Testis (tissue), 3 donors: ENCODE results near the gene NRG2. TPM values are rescaled to one million over a fixed set of nuclear protein-coding genes. Genes with fewer than 3 reads are reported as not detected.

Experiments used
- DNase-seq: peaks from one replicate; pipeline ENCODE4 v3.0.0-alpha.2; 2019
- H3K27ac ChIP-seq, 2 donors: fragments of 200-600 bp; sonication (generic); one replicate each; pipeline ENCODE4 v1.5.1; 2019
- H3K27me3 ChIP-seq: fragments of 200-600 bp; sonication (generic); one replicate; pipeline ENCODE4 v1.5.1; 2019
- H3K36me3 ChIP-seq: fragments of 200-600 bp; sonication (generic); one replicate; pipeline ENCODE4 v1.5.1; 2017; ENCODE audit warnings: low read depth; ENCODE audit errors: missing control alignments
- H3K4me1 ChIP-seq: fragments of 200-600 bp; sonication (generic); one replicate; pipeline ENCODE4 v1.5.1; 2019
- H3K4me3 ChIP-seq, 2 donors: fragments of 200-600 bp; sonication (generic); one replicate each; pipeline ENCODE4 v1.5.1; 2017 to 2019
- H3K9me3 ChIP-seq: fragments of 200-600 bp; sonication (generic); one replicate; pipeline ENCODE4 v1.5.1; 2017
- CTCF ChIP-seq, 3 experiments: fragments of 450-650 bp in 2 of 3; fragments of 200-600 bp in 1 of 3; sonication (generic) in 1 of 3; IDR thresholded peaks; one replicate each; pipeline ENCODE4 v1.5.1; 2016 to 2019; ENCODE audit warnings: antibody characterized with exemption in 3 of 3, mild to moderate bottlenecking in 2 of 3, moderate library complexity in 1 of 3
- POLR2A ChIP-seq: fragments of 450-650 bp; IDR thresholded peaks from one replicate; pipeline ENCODE4 v1.6.1; 2017; ENCODE audit warnings: antibody characterized with exemption, mild to moderate bottlenecking, moderate library complexity
- WGBS, 2 donors: methylation state at CpG; one replicate each; pipeline ENCODE4 v1.1.5; 2018; 5-methylcytosine and 5-hydroxymethylcytosine counted together
- intact Hi-C: fragments of 100-400 bp; cut with DNase I; formaldehyde crosslinking; loops from one replicate; pipeline ENCODE4 v1.15.1; 2023; ENCODE audit warnings: low total_unique reads
- polyA plus RNA-seq: library from polyadenylated mRNA; stranded (reverse); fragments of 350-450 nt; fragmentation: Illumina TruSeq; extraction: RNeasy Lipid Tissue Mini Kit (QIAGEN cat#74804); gene quantifications from one replicate; pipeline ENCODE4 v1.2.3, GENCODE V29; 2014; ENCODE audit warnings: low read depth, low replicate concordance; ENCODE audit not compliant: insufficient read depth
- total RNA-seq, 2 donors: library from RNA; depleted of rRNA; stranded (reverse); fragments of >200 nt; gene quantifications; one replicate each; pipeline ENCODE4 v1.2.3, GENCODE V29; 2016

Gene NRG2
- total and polyA plus RNA-seq, 3 donors from 2014 or later: 4.8 to 23.2 (median 13.0) TPM

- Histone ChIP-seq H3K36me3 (no peaks in the 10 kb centered on the region), H3K27ac (no peak overlapping the region), H3K27me3 (no peaks in the 10 kb centered on the region), H3K4me3 (no peak overlapping the region), H3K4me1 (peaks cover 5% of the 10 kb centered on the region), H3K9me3 (no peaks in the 10 kb centered on the region)
- DNase-seq: peak; percentile 11
- intact Hi-C loops: no loop called here
- WGBS, 2 donors: 84 to 89% methylated on average over 5 of the region's 5 CpGs
- TF ChIP-seq CTCF (IDR thresholded peaks at IDR 0.05): no peak
- no peak for TF ChIP-seq POLR2A
These were observed 132.2 kb downstream of the NRG2 start for GRCh38 chr5:139910901-139911300.

GRCh38 chr5:139910036-139910435 lies 133.1 kb downstream of the NRG2 start:
- Histone ChIP-seq H3K4me3 (no peak overlapping the region), H3K27me3 (no peaks in the 10 kb centered on the region), H3K4me1 (peaks cover 10% of the 10 kb centered on the region), H3K36me3 (no peaks in the 10 kb centered on the region), H3K9me3 (no peaks in the 10 kb centered on the region), H3K27ac (no peak overlapping the region)
- 68 to 76% methylated on average over 3 of the region's 3 CpGs for whole genome bisulfite sequencing, 2 donors
- intact Hi-C loops: no loop called here
- TF ChIP-seq POLR2A (no peak), CTCF (IDR thresholded peaks at IDR 0.05) (no peak)
- DNase-seq: peak; percentile 6

DNA sequence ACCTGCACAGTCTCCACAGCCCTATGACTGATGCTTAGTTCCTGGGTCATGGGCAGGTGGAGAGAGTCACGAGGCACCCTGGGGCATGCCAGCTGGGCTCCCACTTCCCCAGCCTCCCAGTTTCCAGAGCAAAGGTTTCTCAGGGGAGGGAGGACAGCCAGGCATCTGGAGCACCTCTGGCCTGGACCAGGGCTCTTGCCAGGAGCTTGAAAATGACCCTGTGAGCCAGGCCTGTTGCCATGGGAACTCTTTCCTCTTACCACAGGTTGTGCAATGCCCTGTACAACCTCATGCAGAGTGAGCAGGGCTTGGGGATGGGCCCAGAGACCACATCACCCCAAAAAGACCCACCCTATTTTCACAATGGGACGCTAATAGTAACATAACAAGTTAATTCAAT lies 134.3 kb downstream of the NRG2 start:
- intact Hi-C loops: no loop called here
- WGBS, 2 donors: 72 to 78% methylated on average over 2 of the region's 2 CpGs
- Histone ChIP-seq H3K36me3 (no peaks in the 10 kb centered on the region), H3K9me3 (no peaks in the 10 kb centered on the region), H3K27ac (no peak overlapping the region), H3K4me3 (no peak overlapping the region), H3K4me1 (peaks cover 17% of the 10 kb centered on the region), H3K27me3 (no peaks in the 10 kb centered on the region)
- DNase-seq: peak; percentile 67
- TF ChIP-seq POLR2A (no peak), CTCF (IDR thresholded peaks at IDR 0.05) (no peak)

GRCh38 chr5:139906661-139907060 lies 136.4 kb downstream of the NRG2 start:
- WGBS, 2 donors: 95 to 100% methylated on average over 2 of the region's 2 CpGs
- no peaks in the 10 kb centered on the region for H3K27me3 ChIP-seq
- H3K4me1 ChIP-seq: peaks cover 23% of the 10 kb centered on the region
- H3K36me3 ChIP-seq: no peaks in the 10 kb centered on the region
- intact Hi-C loops: no loop called here
- H3K27ac ChIP-seq: no peak overlapping the region
- H3K9me3 ChIP-seq: no peaks in the 10 kb centered on the region
- TF ChIP-seq CTCF (IDR thresholded peaks at IDR 0.05): no peak
- TF ChIP-seq POLR2A: no peak
- DNase-seq: no peak
- no peak overlapping the region for H3K4me3 ChIP-seq

GRCh38 chr5:139904816-139905661 lies 138.1 kb downstream of the NRG2 start:
- intact Hi-C loops: no loop called here
- Histone ChIP-seq H3K4me3 (peak overlapping the region; percentile 55 to 67), H3K9me3 (no peaks in the 10 kb centered on the region), H3K27me3 (no peaks in the 10 kb centered on the region), H3K36me3 (no peaks in the 10 kb centered on the region), H3K27ac (peak overlapping the region in 1 of 2 donors; percentile 32), H3K4me1 (peaks cover 25% of the 10 kb centered on the region)
- peak; percentile 74 for DNase-seq
- no peak for TF ChIP-seq CTCF (IDR thresholded peaks at IDR 0.05)
- TF ChIP-seq POLR2A: no peak
- 17 to 18% methylated on average over 10 to 22 of the region's 22 CpGs for WGBS, 2 donors
